D721Med (cell line): ENCODE results near the gene TBC1D17.

Experiments
- DNase-seq: peaks from one replicate; pipeline ENCODE4 v3.0.0; 2011; ENCODE audit warnings: low spot score; ENCODE audit not compliant: insufficient read length
- FAIRE-seq: peaks from 2 replicates; lab custom pipeline; 2011; peaks lifted over from hg19 to GRCh38; lab: Jason Lieb, UNC
- CTCF ChIP-seq: IDR thresholded peaks from 2 replicates; pipeline ENCODE4 v1.5.1; 2012; ENCODE audit warnings: mild to moderate bottlenecking, control low read depth; ENCODE audit not compliant: insufficient read depth; ENCODE audit errors: missing control alignments

TBC1D17 gene

GRCh38 chr19:49879243-49879963 is 1.9 kb downstream of the TBC1D17 start:
- no peak for FAIRE-seq
- TF ChIP-seq CTCF = no peak

GRCh38 chr19:49880162-49880869 is 2.8 kb downstream of the TBC1D17 start:
- DNase-seq (peak; percentile 13), FAIRE-seq (no peak)
- no peak for TF ChIP-seq CTCF

More at GRCh38 chr19:49879243-49879963, 1.9 kb downstream of the TBC1D17 start:
- no peak for DNase-seq

GRCh38 chr19:49881186-49881585 is 3.7 kb downstream of the TBC1D17 start:
- no peak for DNase-seq
- no peak for TF ChIP-seq CTCF
- no peak for FAIRE-seq

GRCh38 chr19:49881672-49882394 is 4.3 kb downstream of the TBC1D17 start:
- DNase-seq (no peak), FAIRE-seq (no peak)

GRCh38 chr19:49882643-49883042 is 5.1 kb downstream of the TBC1D17 start:
- FAIRE-seq = no peak

More at GRCh38 chr19:49881672-49882394, 4.3 kb downstream of the TBC1D17 start:
- TF ChIP-seq CTCF = no peak

GRCh38 chr19:49883094-49883493 is 5.6 kb downstream of the TBC1D17 start:
- no peak for TF ChIP-seq CTCF
- DNase-seq (no peak), FAIRE-seq (no peak)

More at GRCh38 chr19:49882643-49883042, 5.1 kb downstream of the TBC1D17 start:
- no peak for DNase-seq
- TF ChIP-seq CTCF = no peak
